MG63 (cell line): ENCODE results near the gene SLC9C2. TPM values are rescaled to one million over a fixed set of nuclear protein-coding genes. Genes with fewer than 3 reads are reported as not detected.
"Not testable (repeated sequence)": the region's sequence is repeated elsewhere in the genome, so short reads cannot be mapped to it uniquely, and the experiment has no call there.

Experiments used
- DNase-seq: peaks from one replicate; pipeline ENCODE4 v3.0.0-alpha.2; 2020
- H3K27me3 ChIP-seq: fragments of 250-450 bp; sonication (Bioruptor Pico); 2 replicates; pipeline ENCODE4 v1.5.1; 2020; ENCODE audit warnings: mild to moderate bottlenecking, moderate library complexity
- H3K36me3 ChIP-seq: fragments of 250-450 bp; sonication (Bioruptor Pico); 2 replicates; pipeline ENCODE4 v1.5.1; 2020; ENCODE audit warnings: mild to moderate bottlenecking, moderate library complexity
- H3K4me3 ChIP-seq: fragments of 250-450 bp; sonication (Bioruptor Pico); 2 replicates; pipeline ENCODE4 v1.5.1; 2020; ENCODE audit warnings: mild to moderate bottlenecking, moderate library complexity
- H3K9me3 ChIP-seq: fragments of 250-450 bp; sonication (Bioruptor Pico); 2 replicates; pipeline ENCODE4 v1.5.1; 2020; ENCODE audit warnings: mild to moderate bottlenecking, moderate library complexity
- total RNA-seq: library from RNA; depleted of rRNA; stranded (reverse); fragments of >200 nt; shearing (Covaris generic); gene quantifications from 2 replicates; pipeline ENCODE4 v1.2.3, GENCODE V29; 2014; ENCODE audit warnings: low replicate concordance

The SLC9C2 gene
- total RNA-seq, 1 experiment from 2014 or later, result not detected

DNA sequence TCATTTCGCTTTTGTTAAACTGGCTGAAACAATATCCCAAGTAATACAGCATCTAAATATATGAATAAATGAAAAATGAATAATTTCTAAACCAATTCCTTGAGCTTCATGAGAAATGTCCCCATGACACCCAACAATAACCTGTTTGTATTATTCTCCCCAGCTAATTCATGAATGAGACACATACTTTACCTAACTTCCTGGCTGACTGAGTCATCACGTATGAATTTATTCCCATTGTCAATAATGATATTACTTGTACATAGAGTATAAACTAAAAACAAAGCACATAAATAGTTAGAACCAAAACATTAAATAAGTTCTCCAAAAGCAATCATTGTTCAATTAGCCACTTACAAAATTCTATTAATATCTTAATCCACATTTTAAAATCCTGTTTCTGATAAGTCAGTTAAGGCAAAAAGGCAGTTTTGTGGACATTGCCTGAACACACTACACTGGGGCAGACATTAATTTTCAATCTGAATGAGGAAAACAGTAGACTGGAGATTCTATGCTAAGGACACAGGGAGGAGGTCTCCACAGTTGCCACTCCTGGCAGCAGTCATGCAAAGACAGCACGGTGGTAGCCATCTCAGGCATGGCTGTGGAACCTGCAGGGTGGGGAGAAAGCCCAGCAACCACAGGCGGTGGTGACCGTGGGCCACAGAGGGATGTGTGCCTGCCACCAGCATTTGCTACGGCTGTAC lies 48.2 kb downstream of the SLC9C2 start:
- Histone ChIP-seq H3K36me3 (no peaks in the 10 kb centered on the region), H3K9me3 (no peaks in the 10 kb centered on the region), H3K4me3 (no peak overlapping the region), H3K27me3 (no peaks in the 10 kb centered on the region)
- DNase-seq, result no peak

DNA sequence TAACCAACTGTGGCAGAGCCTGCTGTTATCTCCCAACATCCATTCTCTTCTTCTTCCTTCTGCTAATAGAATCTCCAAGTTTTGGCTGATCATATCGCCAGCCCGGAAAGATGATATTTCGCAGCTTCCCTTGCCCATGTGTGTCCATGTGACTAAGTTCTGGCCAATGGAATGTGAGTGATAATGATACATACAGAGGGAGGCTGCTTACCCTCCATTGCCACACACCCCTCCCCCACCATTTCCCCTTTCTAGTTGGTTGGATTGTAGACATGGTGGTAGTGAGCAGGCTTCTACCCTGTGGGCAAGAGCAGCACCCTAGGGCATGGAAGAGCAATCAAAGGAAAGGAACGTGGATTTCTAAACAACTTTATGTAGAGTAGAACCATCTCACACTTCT lies 48.8 kb downstream of the SLC9C2 start:
- H3K9me3 ChIP-seq, result no peaks in the 10 kb centered on the region
- H3K27me3 ChIP-seq, result no peaks in the 10 kb centered on the region
- no peak overlapping the region for H3K4me3 ChIP-seq
- no peaks in the 10 kb centered on the region for H3K36me3 ChIP-seq
- DNase-seq, result no peak

GRCh38 chr1:173553312-173553711 lies 49.6 kb downstream of the SLC9C2 start:
- DNase-seq, result no peak
- H3K27me3 ChIP-seq, result no peaks in the 10 kb centered on the region
- H3K9me3 ChIP-seq, result no peaks in the 10 kb centered on the region
- no peak overlapping the region for H3K4me3 ChIP-seq
- H3K36me3 ChIP-seq, result no peaks in the 10 kb centered on the region

- Histone ChIP-seq H3K27me3 (no peaks in the 10 kb centered on the region), H3K36me3 (no peaks in the 10 kb centered on the region), H3K4me3 (no peak overlapping the region), H3K9me3 (no peaks in the 10 kb centered on the region)
- no peak for DNase-seq
Measured at GRCh38 chr1:173551699-173552098, 51.2 kb downstream of the SLC9C2 start.

GRCh38 chr1:173549813-173550212 lies 53.1 kb downstream of the SLC9C2 start:
- H3K27me3 ChIP-seq, result no peaks in the 10 kb centered on the region
- no peak for DNase-seq
- no peaks in the 10 kb centered on the region for H3K9me3 ChIP-seq
- no peak overlapping the region for H3K4me3 ChIP-seq
- H3K36me3 ChIP-seq, result no peaks in the 10 kb centered on the region

GRCh38 chr1:173545688-173546087 lies 57.2 kb downstream of the SLC9C2 start:
- Histone ChIP-seq H3K4me3 (no peak overlapping the region), H3K36me3 (no peaks in the 10 kb centered on the region), H3K9me3 (no peaks in the 10 kb centered on the region), H3K27me3 (no peaks in the 10 kb centered on the region)
- DNase-seq, result no peak

DNA sequence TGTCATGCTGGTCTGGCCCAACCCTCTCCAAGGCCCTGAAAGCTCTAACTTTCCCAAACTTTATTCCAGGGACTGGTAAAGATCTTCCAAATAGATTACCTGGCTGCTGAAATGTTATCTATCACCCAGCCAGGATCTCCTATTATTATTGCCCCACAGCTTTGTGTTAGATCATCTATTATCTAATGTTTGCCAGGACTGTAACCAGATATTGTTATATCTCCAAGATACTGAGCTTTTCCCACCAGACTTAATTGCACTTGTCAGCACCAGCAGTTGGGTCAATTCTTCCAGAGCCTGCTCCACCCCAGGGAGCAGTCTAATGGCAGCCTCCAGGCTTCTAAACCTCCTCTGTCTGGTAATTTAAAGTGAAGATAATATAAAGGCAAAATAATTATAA lies 66.6 kb downstream of the SLC9C2 start:
- no peaks in the 10 kb centered on the region for H3K9me3 ChIP-seq
- H3K27me3 ChIP-seq, result no peaks in the 10 kb centered on the region
- no peak overlapping the region for H3K4me3 ChIP-seq
- DNase-seq, result no peak
- H3K36me3 ChIP-seq, result no peaks in the 10 kb centered on the region

DNA sequence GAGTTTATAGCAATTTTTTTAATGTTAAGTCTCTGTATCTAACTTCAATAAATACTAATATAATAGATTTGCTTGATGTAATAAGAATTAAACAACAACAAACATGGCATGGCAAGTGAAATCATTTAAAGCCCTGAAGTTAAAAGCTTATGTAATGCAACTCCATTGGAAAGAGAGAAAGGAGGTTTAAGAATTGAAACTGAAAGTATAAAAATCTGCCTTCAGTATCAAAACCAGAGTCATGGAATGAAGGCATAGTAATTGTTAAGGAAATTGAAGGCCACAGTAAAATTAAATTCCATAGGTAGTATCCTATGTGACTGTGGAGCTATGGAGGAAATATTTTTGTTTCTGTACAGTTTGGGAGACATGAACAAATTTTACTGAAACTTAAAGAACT lies 70.6 kb downstream of the SLC9C2 start:
- Histone ChIP-seq H3K27me3 (no peaks in the 10 kb centered on the region), H3K4me3 (no peak overlapping the region), H3K36me3 (no peaks in the 10 kb centered on the region), H3K9me3 (no peaks in the 10 kb centered on the region)
- DNase-seq, result no peak

DNA sequence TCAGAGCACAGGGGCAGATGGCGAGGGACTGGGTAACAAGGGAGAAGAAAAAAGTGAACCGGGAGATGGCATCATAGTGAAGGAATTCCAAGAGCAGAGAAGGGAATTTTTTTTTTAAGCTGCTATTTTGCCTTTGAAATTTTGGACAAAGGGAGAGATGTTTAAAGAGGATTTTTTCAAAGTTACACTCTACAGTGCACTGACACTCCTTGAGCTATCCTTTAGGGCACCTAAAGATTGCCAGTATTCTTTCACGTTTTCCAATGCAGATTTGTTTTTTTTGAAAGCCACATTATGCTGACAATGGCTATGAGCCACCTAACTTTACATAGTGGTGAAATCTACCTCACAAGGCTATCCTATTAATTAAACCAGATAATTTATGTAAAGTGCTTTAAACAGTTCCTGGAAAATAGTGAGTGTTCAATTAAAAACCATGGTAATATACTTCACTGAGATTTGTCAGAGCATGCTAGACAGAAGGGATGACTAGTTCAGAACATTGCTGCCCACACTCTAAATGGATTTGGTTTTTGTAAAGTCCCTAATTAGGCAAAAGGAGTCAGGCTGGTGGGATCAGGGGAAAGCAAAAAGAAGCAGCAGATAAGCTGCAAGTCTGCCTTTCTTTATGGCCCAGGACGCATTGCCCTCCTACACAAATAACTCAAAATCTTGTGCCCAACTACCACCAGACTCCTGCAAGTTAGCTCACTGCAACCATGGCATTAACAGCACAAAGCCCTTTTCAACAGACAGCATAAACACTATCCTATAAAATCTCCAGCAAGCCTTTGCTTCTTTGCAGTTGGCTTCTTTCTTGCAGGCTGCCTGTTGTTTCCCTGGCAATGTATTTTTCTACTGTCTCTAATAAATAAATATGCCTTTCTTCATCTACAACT lies 71.8 kb downstream of the SLC9C2 start:
- DNase-seq, result no peak
- Histone ChIP-seq H3K9me3 (no peaks in the 10 kb centered on the region), H3K36me3 (no peaks in the 10 kb centered on the region), H3K4me3 (no peak overlapping the region), H3K27me3 (0 out of 2 replicates have a peak, but pooled peaks cover 2% of the 10 kb centered on the region)

- H3K36me3 ChIP-seq, result no peaks in the 10 kb centered on the region
- no peak overlapping the region for H3K4me3 ChIP-seq
- DNase-seq, result no peak
- 0 out of 2 replicates have a peak, but pooled peaks cover 2% of the 10 kb centered on the region for H3K27me3 ChIP-seq
- no peaks in the 10 kb centered on the region for H3K9me3 ChIP-seq
Measured at GRCh38 chr1:173529106-173529505, 73.8 kb downstream of the SLC9C2 start.

GRCh38 chr1:173527151-173527826 lies 75.6 kb downstream of the SLC9C2 start:
- DNase-seq, result no peak

GRCh38 chr1:173525926-173526325 lies 76.9 kb downstream of the SLC9C2 start:
- Histone ChIP-seq H3K9me3 (no peaks in the 10 kb centered on the region), H3K4me3 (no peak overlapping the region), H3K36me3 (no peaks in the 10 kb centered on the region), H3K27me3 (0 out of 2 replicates have a peak, but pooled peaks cover 2% of the 10 kb centered on the region)
- no peak for DNase-seq

More at GRCh38 chr1:173527151-173527826, 75.6 kb downstream of the SLC9C2 start:
- Histone ChIP-seq H3K36me3 (no peaks in the 10 kb centered on the region), H3K9me3 (no peaks in the 10 kb centered on the region), H3K27me3 (0 out of 2 replicates have a peak, but pooled peaks cover 2% of the 10 kb centered on the region), H3K4me3 (no peak overlapping the region)

- no peaks in the 10 kb centered on the region for H3K9me3 ChIP-seq
- H3K36me3 ChIP-seq, result no peaks in the 10 kb centered on the region
- 0 out of 2 replicates have a peak, but pooled peaks cover 2% of the 10 kb centered on the region for H3K27me3 ChIP-seq
Measured at GRCh38 chr1:173523329-173523728, 79.5 kb downstream of the SLC9C2 start.

GRCh38 chr1:173520799-173521198 lies 82.1 kb downstream of the SLC9C2 start:
- no peaks in the 10 kb centered on the region for H3K36me3 ChIP-seq
- no peaks in the 10 kb centered on the region for H3K27me3 ChIP-seq
- H3K4me3 ChIP-seq, result no peak overlapping the region
- DNase-seq, result no peak
- no peaks in the 10 kb centered on the region for H3K9me3 ChIP-seq

More at GRCh38 chr1:173523329-173523728, 79.5 kb downstream of the SLC9C2 start:
- H3K4me3 ChIP-seq, result no peak overlapping the region
- no peak for DNase-seq

DNA sequence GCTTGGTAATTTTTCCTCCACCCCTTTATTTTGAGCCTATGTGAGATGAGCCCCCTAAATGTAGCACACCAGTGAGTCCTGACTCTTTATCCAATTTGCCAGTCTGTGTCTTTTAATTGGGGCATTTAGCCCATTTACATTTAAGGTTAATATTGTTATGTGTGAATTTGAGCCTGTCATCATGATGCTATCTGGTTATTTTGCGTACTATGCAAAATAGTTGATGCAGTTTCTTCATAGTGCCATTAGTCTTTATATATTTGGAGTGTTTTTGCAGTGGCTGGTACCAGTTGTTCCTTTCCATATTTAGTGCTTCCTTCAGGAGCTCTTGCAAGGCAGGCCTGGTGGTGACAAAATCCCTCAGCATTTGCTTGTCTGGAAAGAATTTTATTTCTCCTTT lies 88.4 kb downstream of the SLC9C2 start:
- H3K4me3 ChIP-seq, H3K36me3 ChIP-seq, H3K9me3 ChIP-seq, DNase-seq, H3K27me3 ChIP-seq: not testable (repeated sequence)

DNA sequence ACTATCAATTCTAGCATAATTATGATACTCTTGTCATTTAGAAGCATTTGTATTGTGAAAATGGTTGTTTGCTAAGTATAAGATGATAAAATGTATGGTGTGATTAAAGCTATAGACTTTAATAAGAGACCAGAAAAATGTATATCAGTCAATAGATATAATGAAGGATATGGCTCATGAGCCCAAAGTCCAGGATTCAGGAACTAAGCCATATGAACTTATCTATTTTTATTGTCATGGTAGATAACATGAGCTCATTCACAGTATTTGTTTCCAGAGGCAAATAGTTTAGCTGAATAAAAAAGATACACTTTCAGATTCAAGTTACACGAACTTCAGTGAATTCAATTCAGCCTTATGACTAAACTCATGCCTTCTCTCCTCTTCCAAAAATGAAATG lies 93.1 kb downstream of the SLC9C2 start:
- Histone ChIP-seq H3K4me3 (no peak overlapping the region), H3K27me3 (no peaks in the 10 kb centered on the region), H3K36me3 (no peaks in the 10 kb centered on the region), H3K9me3 (peaks cover 5% of the 10 kb centered on the region)
- DNase-seq, result no peak

DNA sequence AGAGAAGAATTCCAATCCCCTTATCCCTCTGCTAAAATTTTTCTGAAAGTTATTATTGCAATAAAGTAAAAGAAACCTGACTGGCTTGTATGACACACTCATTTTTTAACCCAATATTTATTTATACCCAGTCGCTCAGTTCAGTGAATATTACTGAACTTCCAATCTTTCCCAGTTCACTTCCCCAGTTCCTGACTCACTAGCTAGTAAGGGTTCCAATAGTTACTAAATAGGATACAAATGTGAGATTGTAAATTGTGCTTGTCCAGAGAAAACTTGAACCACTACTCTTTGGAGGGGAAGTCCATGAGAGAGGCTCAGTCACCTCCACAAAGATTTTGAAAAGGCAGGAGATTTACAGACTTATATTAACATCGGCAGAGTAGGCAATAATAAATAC lies 94.3 kb downstream of the SLC9C2 start:
- Histone ChIP-seq H3K27me3 (no peaks in the 10 kb centered on the region), H3K9me3 (peaks cover 2% of the 10 kb centered on the region)

More for the DNA sequence above, 94.3 kb downstream of the SLC9C2 start:
- no peak overlapping the region for H3K4me3 ChIP-seq
- H3K36me3 ChIP-seq, result no peaks in the 10 kb centered on the region
- no peak for DNase-seq
